HEK293 (cell line): ENCODE data around the gene XPNPEP2.

ENCODE experiments used
- KLF9 ChIP-seq: fragments of 450-650 bp; formaldehyde crosslinking; IDR thresholded peaks from 2 replicates; pipeline ENCODE4 v1.5.1; 2016; ENCODE audit warnings: missing biosample characterization, missing genetic modification characterization, low read depth
- MZF1 ChIP-seq: fragments of 450-650 bp; formaldehyde crosslinking; IDR thresholded peaks from 2 replicates; pipeline ENCODE4 v1.5.1; 2017; ENCODE audit warnings: missing biosample characterization, missing genetic modification characterization, borderline replicate concordance
- OSR2 ChIP-seq: fragments of 450-650 bp; formaldehyde crosslinking; IDR thresholded peaks from 2 replicates; pipeline ENCODE4 v1.5.1; 2016; ENCODE audit warnings: missing biosample characterization, missing genetic modification characterization
- ZNF114 ChIP-seq: fragments of 450-650 bp; formaldehyde crosslinking; IDR thresholded peaks from 2 replicates; pipeline ENCODE4 v1.5.0; 2017; ENCODE audit warnings: missing biosample characterization, missing genetic modification characterization
- ZNF785 ChIP-seq: fragments of 450-650 bp; formaldehyde crosslinking; IDR thresholded peaks from 2 replicates; pipeline ENCODE4 v1.5.1; 2016; ENCODE audit warnings: missing biosample characterization, missing genetic modification characterization
- TF ChIP-seq, protein P1 (sequence below): fragments of 450-650 bp; formaldehyde crosslinking; IDR thresholded peaks from 2 replicates; pipeline ENCODE4 v1.5.1; 2016; ENCODE audit warnings: missing biosample characterization, missing genetic modification characterization
- TF ChIP-seq, protein P2 (sequence below): fragments of 450-650 bp; formaldehyde crosslinking; IDR thresholded peaks from 2 replicates; pipeline ENCODE4 v1.5.1; 2017; ENCODE audit warnings: missing biosample characterization, missing genetic modification characterization

GRCh38 chrX:129731228-129731627, 7.6 kb upstream of the XPNPEP2 start:
- TF ChIP-seq ZNF114 (no peak), OSR2 (tag by site-specific recombination) (no peak), ZNF785 (tag by site-specific recombination) (no peak), MZF1 (no peak), KLF9 (no peak)
- TF ChIP-seq, protein P1, sequence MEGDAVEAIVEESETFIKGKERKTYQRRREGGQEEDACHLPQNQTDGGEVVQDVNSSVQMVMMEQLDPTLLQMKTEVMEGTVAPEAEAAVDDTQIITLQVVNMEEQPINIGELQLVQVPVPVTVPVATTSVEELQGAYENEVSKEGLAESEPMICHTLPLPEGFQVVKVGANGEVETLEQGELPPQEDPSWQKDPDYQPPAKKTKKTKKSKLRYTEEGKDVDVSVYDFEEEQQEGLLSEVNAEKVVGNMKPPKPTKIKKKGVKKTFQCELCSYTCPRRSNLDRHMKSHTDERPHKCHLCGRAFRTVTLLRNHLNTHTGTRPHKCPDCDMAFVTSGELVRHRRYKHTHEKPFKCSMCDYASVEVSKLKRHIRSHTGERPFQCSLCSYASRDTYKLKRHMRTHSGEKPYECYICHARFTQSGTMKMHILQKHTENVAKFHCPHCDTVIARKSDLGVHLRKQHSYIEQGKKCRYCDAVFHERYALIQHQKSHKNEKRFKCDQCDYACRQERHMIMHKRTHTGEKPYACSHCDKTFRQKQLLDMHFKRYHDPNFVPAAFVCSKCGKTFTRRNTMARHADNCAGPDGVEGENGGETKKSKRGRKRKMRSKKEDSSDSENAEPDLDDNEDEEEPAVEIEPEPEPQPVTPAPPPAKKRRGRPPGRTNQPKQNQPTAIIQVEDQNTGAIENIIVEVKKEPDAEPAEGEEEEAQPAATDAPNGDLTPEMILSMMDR: no peak
- TF ChIP-seq, protein P2, sequence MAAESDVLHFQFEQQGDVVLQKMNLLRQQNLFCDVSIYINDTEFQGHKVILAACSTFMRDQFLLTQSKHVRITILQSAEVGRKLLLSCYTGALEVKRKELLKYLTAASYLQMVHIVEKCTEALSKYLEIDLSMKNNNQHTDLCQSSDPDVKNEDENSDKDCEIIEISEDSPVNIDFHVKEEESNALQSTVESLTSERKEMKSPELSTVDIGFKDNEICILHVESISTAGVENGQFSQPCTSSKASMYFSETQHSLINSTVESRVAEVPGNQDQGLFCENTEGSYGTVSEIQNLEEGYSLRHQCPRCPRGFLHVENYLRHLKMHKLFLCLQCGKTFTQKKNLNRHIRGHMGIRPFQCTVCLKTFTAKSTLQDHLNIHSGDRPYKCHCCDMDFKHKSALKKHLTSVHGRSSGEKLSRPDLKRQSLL (tag by site-specific recombination): no peak
